GM19372 (cell line): Measurements from ENCODE around the gene ZNF672.
A peak's percentile ranks its signal among the peaks of the same experiment; 100 is the strongest.
"Not testable (repeated sequence)": the region's sequence is repeated elsewhere in the genome, so short reads cannot be mapped to it uniquely, and the experiment has no call there.

Experiments used
- ATAC-seq: cut with Tn5 transposase; IDR thresholded peaks from one replicate; pipeline ENCODE4 v1.9.1; 2021; ENCODE audit warnings: mild to moderate bottlenecking, low read depth, moderate library complexity; ENCODE audit not compliant: unreplicated experiment

Gene ZNF672

GRCh38 chr1:248837781-248838356, at the start of gene ZNF672:
Gene ZNF672, plus strand, starts transcription at chr1:248838224. Its CDS starts 9,051 bp downstream, at chr1:248847275.
- ATAC-seq, result peak; percentile 74

DNA sequence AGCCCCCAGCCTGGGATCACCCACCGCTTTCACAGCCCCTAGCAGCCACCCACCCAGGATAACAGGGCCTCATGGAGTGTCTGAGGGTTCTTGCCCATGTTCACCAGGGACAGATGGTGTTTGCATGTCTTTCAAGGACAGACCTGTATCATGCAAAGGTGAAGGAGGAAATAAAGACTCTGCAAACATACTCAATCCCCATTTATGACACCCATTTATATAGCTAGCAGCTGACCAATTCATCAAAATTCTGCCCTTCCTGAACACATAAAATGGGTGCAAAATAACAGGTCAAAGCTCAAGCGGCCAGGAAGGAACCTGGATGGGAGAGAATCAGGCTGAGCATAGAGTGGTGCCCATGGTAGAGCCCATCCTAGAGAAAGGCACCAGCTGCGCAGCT, 49.7 kb upstream of the ZNF672 start:
- no peak for ATAC-seq

- not testable (repeated sequence) for ATAC-seq
Measured at GRCh38 chr1:248789337-248789736, 48.7 kb upstream of the ZNF672 start.

DNA sequence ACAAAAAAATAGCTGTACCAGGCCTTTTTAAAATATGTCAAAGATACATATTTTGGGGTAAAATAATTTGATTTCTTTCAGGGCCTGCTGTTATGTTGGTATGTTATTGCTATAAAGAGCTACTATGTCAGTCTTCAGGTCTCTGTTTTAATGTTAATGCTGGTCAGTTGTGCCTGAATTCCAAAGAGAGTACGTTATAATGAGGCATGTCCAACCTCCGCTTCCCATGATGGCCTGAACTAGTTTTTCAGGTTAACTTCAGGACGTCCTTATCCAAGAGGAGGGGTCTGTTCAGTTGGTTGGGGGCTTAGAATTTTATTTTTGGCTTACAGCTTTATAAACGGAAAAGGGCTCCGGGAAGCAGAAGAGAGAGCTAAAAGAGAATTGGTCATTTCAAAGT, 47.6 kb upstream of the ZNF672 start:
- ATAC-seq, result no peak

DNA sequence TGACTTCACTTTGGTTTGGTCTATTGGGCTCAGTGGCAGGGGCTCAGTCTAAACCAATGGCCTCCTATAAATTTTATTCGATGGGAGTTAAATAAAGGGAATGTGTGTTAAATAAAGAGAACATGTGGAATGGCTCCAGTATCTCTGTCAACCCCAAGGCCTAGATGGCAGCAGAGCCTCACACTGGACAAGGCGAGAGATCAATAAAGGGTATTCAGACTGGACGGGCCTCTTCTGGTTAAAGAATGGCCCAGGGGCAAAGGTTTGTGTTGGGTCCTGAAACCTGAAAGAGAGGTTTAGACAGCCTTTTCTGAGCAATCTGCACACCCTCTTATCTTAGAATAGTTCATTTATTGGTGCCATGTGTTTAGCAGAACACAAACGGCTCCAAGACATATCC, 47.0 kb upstream of the ZNF672 start:
- ATAC-seq, result no peak

GRCh38 chr1:248792342-248792741, 45.7 kb upstream of the ZNF672 start:
- no peak for ATAC-seq

DNA sequence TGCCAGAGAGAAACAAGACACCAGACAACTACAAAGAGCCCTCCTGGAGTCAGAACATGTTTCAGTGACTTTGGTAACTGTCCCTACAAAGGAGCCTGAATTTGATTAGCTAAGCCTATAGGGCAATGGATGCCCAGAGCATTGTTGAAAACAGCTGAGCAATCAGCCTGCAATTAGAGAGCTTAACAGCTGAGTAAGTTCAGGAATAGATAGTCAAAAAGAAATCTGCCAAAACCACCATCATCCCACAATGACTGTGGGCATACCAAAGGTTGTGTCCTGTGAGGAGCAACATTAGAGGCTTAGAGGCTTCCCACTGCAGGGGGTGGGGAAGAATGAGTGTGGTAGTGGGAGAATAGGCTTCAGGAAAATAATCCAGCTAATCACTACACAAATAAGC, 44.4 kb upstream of the ZNF672 start:
- ATAC-seq, result peak; percentile 71

DNA sequence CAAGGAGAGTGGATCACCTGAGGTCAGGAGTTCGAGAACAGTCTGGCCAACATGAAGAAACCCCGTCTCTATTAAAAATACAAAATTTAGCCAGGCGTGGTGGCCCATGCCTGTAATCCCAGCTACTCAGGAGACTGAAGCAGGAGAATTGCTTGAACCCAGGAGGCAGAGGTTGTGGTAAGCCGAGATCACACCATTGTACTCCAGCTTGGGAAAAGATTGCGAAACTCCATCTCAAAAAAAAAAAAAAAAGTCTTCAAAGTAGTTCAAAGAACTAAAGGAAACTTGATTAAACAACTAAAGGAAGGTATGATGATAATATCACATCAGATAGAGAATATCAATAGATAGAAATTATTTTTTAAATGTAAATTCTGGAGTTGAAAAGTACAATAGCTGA, 43.4 kb upstream of the ZNF672 start:
- not testable (repeated sequence) for ATAC-seq

GRCh38 chr1:248798791-248799190, 39.2 kb upstream of the ZNF672 start:
- no peak for ATAC-seq

- ATAC-seq, result no peak
Measured at GRCh38 chr1:248800459-248800858, 37.6 kb upstream of the ZNF672 start.

DNA sequence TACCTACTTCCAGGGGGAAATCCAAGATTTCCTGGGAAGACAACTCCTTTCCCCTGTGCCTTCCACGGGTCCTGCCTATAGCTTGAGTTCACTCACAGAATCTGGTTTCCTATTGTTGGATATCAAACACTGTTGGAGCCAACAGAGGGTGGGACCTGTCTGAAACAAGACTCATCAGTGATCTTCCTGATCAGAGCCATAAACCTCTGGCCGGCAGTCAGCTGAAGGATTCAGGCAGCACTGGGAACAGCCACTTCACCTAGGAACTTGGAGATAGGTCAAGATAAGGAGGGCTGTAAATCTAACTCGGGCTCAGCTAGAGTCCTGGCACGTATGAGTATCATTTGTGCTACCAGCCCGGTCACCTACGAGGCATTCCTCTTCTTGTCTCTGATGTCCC, 35.6 kb upstream of the ZNF672 start:
- ATAC-seq, result no peak

- ATAC-seq, result not testable (repeated sequence)
Measured at GRCh38 chr1:248803501-248803900, 34.5 kb upstream of the ZNF672 start.

DNA sequence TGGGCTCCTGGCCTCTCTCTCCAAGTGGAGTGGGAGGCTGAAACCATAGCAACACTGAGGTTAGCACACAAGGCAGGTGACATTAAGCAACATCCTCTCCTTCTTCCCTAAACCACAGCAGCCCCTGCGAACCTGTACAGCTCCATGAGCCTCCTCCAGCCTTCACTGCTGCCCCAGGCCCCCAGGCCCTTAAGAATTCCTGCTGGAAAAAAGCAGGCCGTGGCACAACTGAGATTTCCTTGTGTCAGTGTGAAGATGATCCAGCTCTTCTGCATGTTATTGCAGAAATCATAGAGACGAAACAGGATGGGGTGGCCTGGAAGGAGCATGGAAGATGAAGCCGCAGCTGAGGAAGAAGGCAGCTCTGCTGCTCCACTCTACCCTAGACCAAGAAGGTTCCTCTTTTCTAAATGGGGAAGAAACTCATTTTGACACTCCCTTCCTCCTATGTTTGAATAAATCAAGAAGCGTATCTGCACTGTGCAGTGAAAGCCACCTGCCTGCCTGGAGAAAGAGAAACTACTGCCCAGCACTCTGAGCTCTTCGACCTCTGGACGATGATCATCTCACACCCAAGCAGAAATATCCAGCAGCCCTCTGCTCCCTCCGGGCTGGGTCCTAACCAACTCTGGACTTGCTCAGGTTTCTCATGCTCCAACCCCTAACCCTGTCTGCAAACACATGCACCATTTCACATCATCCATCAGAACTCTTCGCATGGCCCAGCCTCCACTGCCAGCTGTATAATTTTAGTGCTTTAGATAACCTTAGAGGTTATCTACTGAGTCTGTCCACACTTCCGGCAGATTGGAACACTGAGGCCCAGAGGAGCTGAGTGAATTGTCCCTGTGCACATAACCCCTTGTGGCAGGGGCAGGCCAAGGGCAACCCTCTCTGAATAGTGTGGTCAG, 33.0 kb upstream of the ZNF672 start:
- ATAC-seq, result peak; percentile 85

- ATAC-seq, result no peak
Measured at GRCh38 chr1:248805876-248806275, 32.1 kb upstream of the ZNF672 start.

GRCh38 chr1:248807067-248807737, 30.8 kb upstream of the ZNF672 start:
- peak; percentile 38 for ATAC-seq

- ATAC-seq, result no peak
Measured at GRCh38 chr1:248808876-248809275, 29.1 kb upstream of the ZNF672 start.

DNA sequence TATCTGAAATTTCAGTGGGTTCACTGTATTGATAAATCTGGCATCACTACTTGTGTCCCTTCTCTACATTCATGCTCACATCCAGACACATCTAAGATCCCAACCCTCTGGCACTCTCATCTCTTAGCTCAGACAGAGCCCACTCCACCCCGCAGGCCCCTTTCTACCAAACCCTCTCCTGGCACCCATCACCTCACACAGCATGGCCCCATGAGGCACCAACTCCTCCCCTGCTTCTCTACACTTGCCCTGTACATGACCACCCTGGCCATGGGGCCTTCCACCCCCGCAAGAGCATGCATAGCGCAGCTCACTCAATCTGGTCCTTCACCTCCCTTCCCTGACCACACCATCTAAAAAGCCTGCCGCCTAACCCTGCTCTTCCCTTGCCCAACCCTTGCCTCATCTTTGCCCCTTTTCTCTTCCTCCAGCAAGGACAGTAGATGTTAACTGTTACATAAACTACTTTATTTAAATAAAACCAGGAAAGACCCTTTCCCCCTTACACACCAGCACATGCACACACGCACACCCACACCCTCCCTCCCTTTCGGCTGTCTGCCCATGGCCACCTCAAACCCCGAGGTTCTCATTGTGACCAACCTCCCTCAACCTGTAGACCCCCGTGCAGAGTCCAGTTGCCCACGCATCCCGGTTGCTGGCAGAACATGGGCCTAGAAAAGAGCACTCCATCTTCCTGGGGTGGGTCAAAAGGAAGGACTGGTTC, 27.9 kb upstream of the ZNF672 start:
- no peak for ATAC-seq

DNA sequence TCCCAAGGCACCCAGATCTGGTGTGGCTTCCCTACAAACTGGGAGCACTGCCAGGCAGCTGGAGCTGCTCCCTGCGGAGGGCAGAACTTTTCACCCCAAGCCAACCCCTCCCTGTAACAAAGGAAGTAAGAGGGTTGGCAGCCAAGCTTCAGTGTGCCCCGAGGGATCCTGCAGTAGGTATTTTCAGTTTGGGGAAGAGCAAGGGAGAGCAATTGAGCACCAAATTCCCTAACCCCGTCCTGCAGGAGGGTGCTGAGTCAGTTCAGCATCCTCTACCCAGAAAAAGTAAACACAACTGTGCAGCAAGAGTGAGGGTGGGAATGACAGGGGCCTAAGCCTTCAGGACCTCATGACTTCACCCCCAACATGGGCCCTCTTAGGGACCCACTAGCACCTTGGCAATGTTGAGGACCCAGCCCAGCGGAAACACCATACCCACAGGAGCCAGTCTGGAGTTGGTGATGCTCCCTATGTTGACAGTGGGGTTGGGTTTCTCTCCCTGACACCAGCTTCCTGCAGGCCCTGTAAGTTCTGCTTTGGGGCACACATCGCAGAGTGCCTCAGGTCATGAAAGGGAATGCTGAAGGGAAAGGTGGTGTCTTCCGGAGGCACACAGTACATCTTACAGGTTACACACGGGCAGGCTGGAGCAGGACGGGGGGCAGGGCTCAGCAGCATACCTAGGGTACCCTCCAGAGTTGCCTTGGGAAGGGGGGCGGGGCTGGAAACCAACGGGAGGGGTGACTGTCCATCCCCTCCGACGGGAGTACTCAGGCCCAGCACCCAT, 27.1 kb upstream of the ZNF672 start:
- ATAC-seq, result no peak

GRCh38 chr1:248811514-248812490, 26.2 kb upstream of the ZNF672 start:
- no peak for ATAC-seq
